GM12874 (cell line): Measurements from ENCODE around the gene FAAP20.

Experiments used
- TF ChIP-seq, protein P1 (sequence below): IDR thresholded peaks from 2 replicates; pipeline ENCODE4 v1.5.1; 2011; ENCODE audit warnings: low read depth, mild to moderate bottlenecking, control low read depth, low read length, moderate library complexity; ENCODE audit not compliant: insufficient read depth

FAAP20 gene

DNA sequence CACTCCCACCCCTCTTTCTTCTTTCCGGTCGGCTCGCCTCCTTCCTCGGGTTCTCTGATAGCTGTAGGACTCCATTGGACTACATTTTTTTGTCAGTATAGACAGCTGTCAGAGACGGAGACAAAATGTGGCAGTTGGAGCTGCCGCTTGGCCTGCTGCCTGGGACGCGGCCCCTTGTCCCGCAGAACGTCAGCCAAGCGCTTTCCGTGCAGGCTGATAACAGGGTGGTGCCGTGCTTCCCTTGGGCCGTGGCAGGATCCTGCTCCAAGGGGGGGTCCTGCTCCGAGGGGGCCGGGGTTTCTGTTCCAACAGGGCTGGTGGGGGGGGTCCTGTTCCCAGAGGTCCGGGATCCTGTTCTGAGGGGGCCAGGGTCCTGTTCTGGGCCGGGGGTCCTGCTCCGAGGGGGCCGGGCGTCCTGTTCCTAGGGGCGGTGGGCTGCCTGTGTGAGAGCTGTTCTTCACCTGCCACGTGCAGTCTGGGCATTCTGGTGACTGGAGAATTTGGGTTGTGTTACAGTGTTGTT lies 38.4 kb upstream of the FAAP20 start:
- TF ChIP-seq, protein P1, sequence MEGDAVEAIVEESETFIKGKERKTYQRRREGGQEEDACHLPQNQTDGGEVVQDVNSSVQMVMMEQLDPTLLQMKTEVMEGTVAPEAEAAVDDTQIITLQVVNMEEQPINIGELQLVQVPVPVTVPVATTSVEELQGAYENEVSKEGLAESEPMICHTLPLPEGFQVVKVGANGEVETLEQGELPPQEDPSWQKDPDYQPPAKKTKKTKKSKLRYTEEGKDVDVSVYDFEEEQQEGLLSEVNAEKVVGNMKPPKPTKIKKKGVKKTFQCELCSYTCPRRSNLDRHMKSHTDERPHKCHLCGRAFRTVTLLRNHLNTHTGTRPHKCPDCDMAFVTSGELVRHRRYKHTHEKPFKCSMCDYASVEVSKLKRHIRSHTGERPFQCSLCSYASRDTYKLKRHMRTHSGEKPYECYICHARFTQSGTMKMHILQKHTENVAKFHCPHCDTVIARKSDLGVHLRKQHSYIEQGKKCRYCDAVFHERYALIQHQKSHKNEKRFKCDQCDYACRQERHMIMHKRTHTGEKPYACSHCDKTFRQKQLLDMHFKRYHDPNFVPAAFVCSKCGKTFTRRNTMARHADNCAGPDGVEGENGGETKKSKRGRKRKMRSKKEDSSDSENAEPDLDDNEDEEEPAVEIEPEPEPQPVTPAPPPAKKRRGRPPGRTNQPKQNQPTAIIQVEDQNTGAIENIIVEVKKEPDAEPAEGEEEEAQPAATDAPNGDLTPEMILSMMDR: no peak

DNA sequence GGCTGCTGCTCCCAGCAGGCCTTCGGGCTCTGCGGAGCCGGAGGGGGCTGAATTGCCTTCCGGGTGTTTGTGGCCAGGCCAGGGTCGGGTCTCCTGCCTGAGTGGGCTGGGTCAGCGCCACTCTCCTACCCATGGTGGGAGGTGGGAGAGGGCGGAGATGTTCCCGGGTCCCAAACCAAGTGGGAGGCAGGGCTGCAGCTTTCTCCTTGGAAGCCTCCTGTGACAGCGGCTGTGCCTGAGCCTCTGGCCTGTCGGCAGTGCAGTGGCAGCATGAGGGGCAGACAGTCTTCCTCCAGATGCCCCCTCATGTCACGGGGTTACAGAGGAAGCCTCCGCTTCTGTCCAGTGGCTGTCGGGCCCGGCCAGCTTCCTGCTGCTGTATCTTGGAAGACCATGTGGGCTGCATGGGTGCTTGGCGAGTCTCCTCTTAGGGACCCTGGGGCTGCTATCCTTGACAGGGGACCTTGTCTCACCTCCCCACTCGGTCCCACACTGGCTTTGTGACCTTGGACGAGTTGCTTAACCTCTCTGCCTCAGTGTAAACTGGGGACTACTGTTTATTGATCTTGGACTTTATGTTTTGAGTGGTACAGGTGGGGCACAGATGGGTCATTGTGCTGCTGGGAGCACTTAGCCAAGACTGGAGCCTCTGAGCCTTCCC lies 37.8 kb upstream of the FAAP20 start:
- TF ChIP-seq, protein P1: no peak

DNA sequence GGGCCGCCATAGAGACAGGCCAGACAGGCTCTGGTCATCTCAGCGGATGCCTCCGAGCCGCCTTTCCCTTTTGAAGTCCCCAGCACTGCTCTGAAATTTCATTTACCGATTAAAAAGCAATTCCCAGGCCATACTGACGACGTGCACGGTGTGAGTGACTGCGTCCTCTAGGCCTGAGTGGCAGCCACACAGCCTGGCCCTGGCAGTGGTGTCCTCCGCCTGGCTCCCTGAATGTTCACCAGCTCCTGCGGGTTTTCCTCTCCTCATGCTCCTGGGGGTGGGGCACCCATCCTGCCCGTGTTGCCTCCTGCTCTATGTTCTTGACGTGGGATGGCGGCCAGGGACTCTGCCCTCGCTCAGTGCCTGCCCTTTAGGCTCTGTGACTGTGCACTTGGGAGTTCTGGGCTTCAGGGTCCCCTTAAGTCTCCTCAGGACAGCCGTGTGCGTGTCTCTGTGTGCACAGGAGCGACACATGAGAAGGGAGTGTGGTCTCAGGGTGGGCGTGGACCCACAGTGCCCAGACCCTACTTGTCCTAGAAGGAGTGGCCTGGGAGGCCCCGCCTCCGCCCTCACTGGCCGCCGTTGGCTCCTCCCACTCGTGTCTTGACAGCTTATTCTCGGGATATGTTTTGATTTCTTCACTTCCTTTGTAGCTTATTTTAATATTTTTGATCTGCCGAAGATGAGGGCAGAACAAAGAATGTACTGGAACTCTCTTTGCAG lies 37.1 kb upstream of the FAAP20 start:
- TF ChIP-seq, protein P1: no peak

DNA sequence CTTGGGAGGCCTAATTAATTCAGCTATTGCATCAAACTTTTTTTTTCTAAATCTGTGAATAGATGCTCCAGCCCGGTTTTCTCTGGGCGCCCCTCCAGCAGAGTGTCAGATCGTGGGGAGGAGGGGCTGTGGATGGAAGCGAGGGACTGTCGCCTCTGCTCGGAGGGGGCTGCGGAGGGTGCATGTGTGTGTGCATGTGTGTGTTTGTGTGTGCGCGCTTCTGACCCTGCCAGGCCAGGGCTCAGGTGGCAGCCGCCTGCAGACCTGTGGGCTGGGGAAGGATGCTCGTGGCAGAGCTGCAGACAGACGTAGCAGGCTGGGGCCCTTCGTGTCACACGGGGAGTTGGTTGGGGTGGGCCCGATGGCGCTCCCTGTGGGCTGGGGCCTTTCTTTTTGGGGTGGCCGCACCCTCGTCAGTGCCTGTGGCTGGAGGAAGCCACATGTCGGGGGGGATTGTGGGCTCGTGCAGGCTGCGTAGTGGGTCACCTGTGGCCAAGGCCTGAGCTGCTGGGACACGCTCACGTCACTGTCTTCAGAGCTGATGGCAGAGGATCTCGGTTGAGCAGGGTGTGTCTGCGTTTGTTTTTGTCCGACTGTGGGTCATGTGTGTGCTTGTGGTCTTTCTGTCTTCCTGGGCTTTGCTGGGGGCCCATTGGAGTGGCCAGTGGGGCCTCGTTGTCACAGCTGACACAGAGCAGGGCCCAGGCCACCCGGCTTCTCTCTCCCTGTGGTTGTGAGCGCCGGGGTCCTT lies 36.4 kb upstream of the FAAP20 start:
- TF ChIP-seq, protein P1: no peak

DNA sequence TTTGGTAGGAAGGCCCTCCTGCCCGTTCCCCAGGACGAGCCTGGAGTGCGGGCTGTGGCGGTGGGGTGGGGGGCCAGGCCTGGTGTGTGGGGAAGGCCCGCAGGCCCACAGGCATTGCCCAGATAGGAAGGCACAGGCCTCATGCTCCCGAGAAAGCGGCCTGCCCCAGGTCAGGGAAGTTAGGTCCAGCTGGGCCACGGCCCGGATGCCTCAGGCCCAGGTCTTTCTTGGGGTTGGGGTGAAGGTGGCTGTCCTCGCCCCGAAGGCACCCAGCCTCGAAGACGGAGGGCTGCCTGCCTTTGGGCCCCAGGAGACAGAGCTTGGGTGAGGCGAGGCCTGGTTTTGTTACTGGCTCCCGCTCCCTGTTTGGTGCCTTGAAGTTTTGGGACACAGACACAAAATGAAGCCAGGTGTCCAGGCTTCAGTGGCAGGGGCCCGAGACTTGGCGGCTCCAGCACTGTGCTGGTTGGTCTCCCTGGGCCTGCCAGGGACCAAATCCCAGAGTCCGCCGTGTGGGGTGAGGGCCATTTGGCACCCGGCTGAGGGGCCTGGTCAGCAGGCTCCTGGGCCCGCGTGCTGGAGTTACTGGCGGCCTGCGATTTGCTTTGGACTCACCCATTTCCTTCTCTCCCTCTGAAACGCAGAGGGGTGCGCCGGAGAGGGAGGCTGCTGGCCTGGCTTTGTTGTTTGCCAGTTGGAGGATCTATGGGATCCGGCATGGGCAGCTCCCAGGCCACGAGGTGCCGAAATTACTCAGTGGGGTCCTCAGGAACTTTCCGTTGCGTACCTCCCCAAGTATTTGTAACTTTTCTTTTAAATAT lies 35.5 kb upstream of the FAAP20 start:
- TF ChIP-seq, protein P1: no peak

DNA sequence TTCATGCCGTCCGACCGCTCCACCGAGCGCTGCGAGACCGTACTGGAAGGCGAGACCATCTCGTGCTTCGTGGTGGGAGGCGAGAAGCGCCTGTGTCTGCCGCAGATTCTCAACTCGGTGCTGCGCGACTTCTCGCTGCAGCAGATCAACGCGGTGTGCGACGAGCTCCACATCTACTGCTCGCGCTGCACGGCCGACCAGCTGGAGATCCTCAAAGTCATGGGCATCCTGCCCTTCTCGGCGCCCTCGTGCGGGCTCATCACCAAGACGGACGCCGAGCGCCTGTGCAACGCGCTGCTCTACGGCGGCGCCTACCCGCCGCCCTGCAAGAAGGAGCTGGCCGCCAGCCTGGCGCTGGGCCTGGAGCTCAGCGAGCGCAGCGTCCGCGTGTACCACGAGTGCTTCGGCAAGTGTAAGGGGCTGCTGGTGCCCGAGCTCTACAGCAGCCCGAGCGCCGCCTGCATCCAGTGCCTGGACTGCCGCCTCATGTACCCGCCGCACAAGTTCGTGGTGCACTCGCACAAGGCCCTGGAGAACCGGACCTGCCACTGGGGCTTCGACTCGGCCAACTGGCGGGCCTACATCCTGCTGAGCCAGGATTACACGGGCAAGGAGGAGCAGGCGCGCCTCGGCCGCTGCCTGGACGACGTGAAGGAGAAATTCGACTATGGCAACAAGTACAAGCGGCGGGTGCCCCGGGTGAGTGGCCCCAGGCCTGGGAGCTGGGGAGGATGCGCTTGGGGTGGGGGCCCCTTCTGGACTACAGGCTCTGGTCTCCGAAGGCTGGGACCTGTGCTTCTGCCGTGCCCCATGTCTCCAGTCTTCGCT lies 34.7 kb upstream of the FAAP20 start:
- TF ChIP-seq, protein P1: 0 out of 2 replicates have a peak, but pooled peaks have one; percentile 13
